Cardiac fibroblast (primary cell): ENCODE measurements around the gene DYNLRB2.

Experiments
- DNase-seq, 2 donors: peaks; one replicate each; pipeline versions ENCODE4 v3.0.0 to v3.0.0-alpha.2; 2010; ENCODE audit warnings: low read depth in 2 of 2
- H3K4me3 ChIP-seq, 2 donors: replicated peaks in 1 of 2; 1 replicate in 1 of 2; 2 replicates in 1 of 2; pipeline ENCODE4 v1.5.1; 2011; ENCODE audit warnings: low read depth in 2 of 2, low read length in 2 of 2, mild to moderate bottlenecking in 2 of 2, moderate library complexity in 1 of 2
- CTCF ChIP-seq: IDR thresholded peaks from one replicate; pipeline ENCODE4 v1.5.1; 2011; ENCODE audit warnings: low read depth, mild to moderate bottlenecking, low read length, inconsistent platforms

DYNLRB2 gene

GRCh38 chr16:80563066-80563465 lies 22.3 kb downstream of the DYNLRB2 start:
- no peak overlapping the region for H3K4me3 ChIP-seq
- no peak for TF ChIP-seq CTCF
- no peak for DNase-seq

DNA sequence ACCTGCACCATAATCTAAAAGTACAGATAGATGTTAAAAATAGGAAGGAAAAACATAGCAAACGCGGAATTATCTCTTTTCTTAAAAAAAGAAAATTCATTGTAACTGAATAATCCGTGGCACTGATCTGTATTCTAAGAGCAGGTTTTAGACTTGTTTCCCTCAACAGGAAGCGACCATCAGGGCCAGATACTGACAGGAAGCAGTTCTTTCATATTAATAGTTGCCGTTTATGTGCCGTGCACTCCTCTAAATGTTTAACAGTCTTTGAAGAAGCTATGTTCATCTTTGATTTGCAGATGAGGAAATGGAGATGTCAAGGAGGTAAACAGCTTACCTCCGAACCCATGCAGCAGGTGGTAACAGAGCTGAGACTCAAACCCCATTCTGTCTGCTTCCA lies 23.6 kb downstream of the DYNLRB2 start:
- no peak for TF ChIP-seq CTCF
- DNase-seq = no peak
- no peak overlapping the region for H3K4me3 ChIP-seq

- H3K4me3 ChIP-seq = no peak overlapping the region
- DNase-seq = peak; percentile 27 to 36
- TF ChIP-seq CTCF = no peak
Observed at GRCh38 chr16:80569440-80570105, 28.8 kb downstream of the DYNLRB2 start.

DNA sequence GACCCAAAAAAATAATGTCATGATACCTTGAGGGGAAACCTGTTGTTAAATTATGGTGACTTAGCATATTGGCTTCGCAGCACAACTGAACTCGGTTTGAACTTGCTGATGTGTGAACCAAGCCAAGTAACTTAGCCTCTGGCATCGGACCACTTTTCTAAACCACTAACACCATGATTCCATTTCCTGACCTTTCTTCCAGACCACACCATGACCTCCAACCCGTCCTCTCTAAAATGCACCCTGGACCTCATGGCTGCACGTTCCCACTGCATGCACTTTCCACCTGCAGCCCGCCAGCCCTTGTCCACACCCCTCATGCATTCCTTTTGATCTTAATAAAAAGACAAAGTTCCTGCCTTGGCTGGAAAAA lies 29.3 kb downstream of the DYNLRB2 start:
- no peak overlapping the region for H3K4me3 ChIP-seq
- DNase-seq = peak; percentile 20 to 62

DNA sequence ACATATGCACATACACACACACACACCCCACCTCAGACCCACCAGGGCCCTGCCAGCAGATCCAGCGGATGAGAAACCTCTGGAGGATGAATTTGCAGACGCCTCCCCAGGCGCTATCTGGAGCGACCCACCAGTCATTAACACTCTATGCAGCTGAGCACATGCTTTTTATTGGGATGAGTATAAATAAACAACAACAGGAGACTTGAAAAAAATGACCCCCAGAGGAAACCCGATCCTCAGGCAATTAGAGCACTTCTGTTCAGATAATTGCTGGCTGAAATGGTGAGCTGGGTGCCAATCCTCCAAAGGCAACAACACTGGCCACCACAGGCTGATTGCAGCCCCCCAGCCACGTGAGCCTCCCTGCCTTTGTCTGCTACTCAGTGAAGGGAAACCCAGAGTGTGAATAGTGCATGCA lies 32.9 kb downstream of the DYNLRB2 start:
- no peak for TF ChIP-seq CTCF
- H3K4me3 ChIP-seq = no peak overlapping the region
- DNase-seq = no peak

More for the DNA sequence above, 29.3 kb downstream of the DYNLRB2 start:
- TF ChIP-seq CTCF = no peak

DNA sequence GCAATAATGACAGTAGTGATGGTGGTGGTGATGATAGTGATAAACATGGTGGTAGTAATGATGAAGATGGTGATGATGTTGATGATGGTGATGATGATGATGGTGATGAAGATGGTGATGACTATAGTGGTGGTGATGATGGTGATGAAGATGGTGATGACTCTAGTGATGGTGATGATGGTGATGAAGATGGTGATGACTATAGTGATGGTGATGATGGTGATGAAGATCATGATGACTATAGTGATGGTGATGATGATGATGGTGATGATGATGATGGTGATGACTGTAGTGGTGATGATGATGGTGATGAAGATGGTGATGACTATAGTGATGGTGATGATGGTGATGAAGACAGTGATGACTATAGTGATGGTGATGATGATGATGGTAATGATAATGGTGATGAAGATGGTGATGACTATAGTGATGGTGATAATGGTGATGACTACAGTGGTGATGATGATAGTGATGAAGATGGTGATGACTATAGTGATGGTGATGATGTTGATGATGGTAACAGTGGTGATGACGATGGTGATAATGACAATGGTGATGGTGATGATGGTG lies 35.6 kb downstream of the DYNLRB2 start:
- no peak overlapping the region for H3K4me3 ChIP-seq
- no peak for TF ChIP-seq CTCF
- DNase-seq = no peak
